Small intestine (tissue), 7 donors: ENCODE data around the gene SMIM1. TPM values are rescaled to one million over a fixed set of nuclear protein-coding genes. Genes with fewer than 3 reads are reported as not detected.

Source experiments
- DNase-seq, 2 donors: peaks; one replicate each; pipeline versions ENCODE4 v3.0.0 to v3.0.0-alpha.2; 2013
- FAIRE-seq: peaks from 2 replicates; lab custom pipeline; 2012; peaks lifted over from hg19 to GRCh38; lab: Jason Lieb, UNC
- H3K27ac ChIP-seq, 3 donors: one replicate each; pipeline ENCODE4 v1.5.1; 2013; ENCODE audit warnings: low read length in 2 of 3, mild to moderate bottlenecking in 2 of 3, control low read depth in 1 of 3, inconsistent platforms in 1 of 3, low read depth in 1 of 3, moderate library complexity in 1 of 3
- H3K27me3 ChIP-seq, 3 donors: one replicate each; pipeline ENCODE4 v1.6.1; 2013; ENCODE audit warnings: low read length in 3 of 3, inconsistent platforms in 1 of 3; ENCODE audit not compliant: control insufficient read depth in 3 of 3, insufficient read depth in 3 of 3
- H3K36me3 ChIP-seq, 3 donors: one replicate each; pipeline ENCODE4 v1.6.1; 2013; ENCODE audit warnings: low read length in 3 of 3, inconsistent platforms in 1 of 3, low read depth in 1 of 3, mild to moderate bottlenecking in 1 of 3, moderate library complexity in 1 of 3; ENCODE audit not compliant: control insufficient read depth in 3 of 3, insufficient read depth in 2 of 3
- H3K4me1 ChIP-seq, 3 donors: one replicate each; pipeline ENCODE4 v1.6.1; 2013; ENCODE audit warnings: low read length in 2 of 3, inconsistent platforms in 1 of 3, low read depth in 1 of 3, mild to moderate bottlenecking in 1 of 3, moderate library complexity in 1 of 3; ENCODE audit not compliant: control insufficient read depth in 3 of 3, insufficient read depth in 2 of 3
- H3K4me3 ChIP-seq, 3 donors: one replicate each; pipeline ENCODE4 v1.5.1; 2013; ENCODE audit warnings: low read length in 3 of 3, control low read depth in 1 of 3, inconsistent platforms in 1 of 3, low read depth in 1 of 3, mild to moderate bottlenecking in 1 of 3, moderate library complexity in 1 of 3
- H3K9me3 ChIP-seq, 2 donors: one replicate each; pipeline ENCODE4 v1.6.1; 2013; ENCODE audit warnings: low read depth in 1 of 2, low read length in 1 of 2; ENCODE audit not compliant: control insufficient read depth in 2 of 2, insufficient read depth in 1 of 2
- WGBS, 3 donors: extraction: QIAGEN DNeasy Blood & Tissue Kit; methylation state at CpG; one replicate each; pipeline ENCODE4 v1.1.7; 2013; 5-methylcytosine and 5-hydroxymethylcytosine counted together
- polyA plus RNA-seq, 4 donors: library from polyadenylated mRNA; stranded (reverse) in 3 of 4; unstranded in 1 of 4; fragments of 200-250 nt in 3 of 4; fragments of 120-200 nt in 1 of 4; gene quantifications; one replicate each; pipeline versions ENCODE4 v1.2.1 to v1.2.3, GENCODE V29; 2013
- donor health status: healthy with polysubstance abuse.
- donor health status: control.
- donor health status: control.
- donor health status: Bipolar disorder and iron deficiency.
- donor health status: healthy.

The SMIM1 gene
- polyA plus RNA-seq, 4 donors = 2.1 to 89.2 TPM; not detected in 2

DNA sequence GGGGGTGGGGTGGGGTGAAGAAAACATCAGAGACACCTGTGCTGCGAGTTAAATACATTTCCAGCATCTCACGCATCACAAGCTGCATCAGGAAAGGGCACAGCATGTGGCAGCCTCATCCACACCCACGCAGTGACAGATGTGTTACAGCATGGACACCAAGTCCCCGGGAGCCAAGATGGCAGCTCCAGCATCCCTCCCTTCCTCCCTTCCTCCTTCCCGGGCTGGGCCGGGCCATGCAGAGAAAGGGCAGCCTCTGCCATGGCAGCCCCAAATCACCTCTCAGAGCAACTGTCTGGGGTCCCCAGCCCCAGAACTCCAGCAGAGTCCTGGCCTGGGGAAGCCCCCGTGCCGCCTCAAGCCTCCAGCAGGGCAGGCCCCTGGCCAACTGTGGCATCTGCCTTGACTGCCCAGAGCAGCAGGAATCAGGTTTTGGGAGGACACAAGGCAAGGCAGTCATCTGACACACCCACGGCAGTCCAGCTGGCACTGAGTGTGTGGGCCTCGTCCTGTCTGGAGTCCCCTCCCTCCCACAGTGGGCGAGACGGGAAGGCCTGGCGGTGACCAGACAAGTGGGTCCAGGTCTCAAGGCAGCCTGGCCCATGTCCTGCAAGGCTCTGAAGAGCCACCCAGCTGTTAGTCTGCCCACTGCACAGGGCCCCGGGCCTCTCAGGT, 6.2 kb downstream of the SMIM1 start:
- H3K4me1 ChIP-seq = peaks cover 0 to 27% (median 4%) of the 10 kb centered on the region in 3 donors
- H3K27ac ChIP-seq = no peak overlapping the region
- H3K36me3 ChIP-seq = peaks cover 10 to 58% (median 15%) of the 10 kb centered on the region in 3 donors
- peaks cover 0 to 2% of the 10 kb centered on the region in 2 donors for H3K9me3 ChIP-seq
- WGBS, 3 donors = 80 to 81% (median 81%) methylated on average over 14 of the region's 14 CpGs
- H3K27me3 ChIP-seq = no peaks in the 10 kb centered on the region
- no peak for FAIRE-seq
- H3K4me3 ChIP-seq = no peak overlapping the region
- no peak for DNase-seq

DNA sequence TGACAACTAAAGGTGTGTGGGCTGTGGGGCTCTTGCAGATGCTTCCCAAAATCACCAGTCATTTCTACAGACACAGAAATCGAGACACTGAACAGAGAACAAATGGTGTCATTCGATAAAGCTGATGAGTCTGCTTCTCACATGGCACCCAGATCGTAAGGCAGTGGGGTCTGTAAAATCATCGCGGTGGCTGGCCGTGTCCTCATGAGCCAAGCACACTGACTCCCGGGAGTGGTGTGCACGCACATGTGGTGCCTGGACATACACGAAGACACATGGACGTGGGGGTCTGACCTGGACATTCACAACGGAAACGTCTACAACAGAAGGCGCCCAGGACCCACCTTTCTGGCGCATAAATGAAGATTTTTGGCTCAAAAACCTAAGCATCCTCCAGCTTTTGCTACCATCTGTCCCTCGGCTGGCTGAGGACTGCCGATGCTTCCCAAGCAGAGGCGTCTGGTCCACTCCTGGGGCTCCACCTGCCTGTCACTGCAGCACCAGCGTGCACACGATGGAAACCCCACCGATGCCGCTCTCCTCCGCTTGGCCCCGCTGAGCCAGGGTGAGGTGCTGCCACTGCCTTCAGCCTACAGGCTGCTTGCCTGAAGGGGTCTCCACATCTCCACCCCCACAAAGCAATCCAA, 6.8 kb downstream of the SMIM1 start:
- WGBS, 3 donors = 90 to 96% (median 94%) methylated on average over 23 of the region's 23 CpGs
- Histone ChIP-seq H3K27me3 (no peaks in the 10 kb centered on the region), H3K9me3 (peaks cover 0 to 2% of the 10 kb centered on the region in 2 donors), H3K4me3 (no peak overlapping the region), H3K27ac (no peak overlapping the region), H3K36me3 (peaks cover 10 to 65% (median 15%) of the 10 kb centered on the region in 3 donors), H3K4me1 (peaks cover 0 to 26% (median 4%) of the 10 kb centered on the region in 3 donors)
- DNase-seq = no peak
- FAIRE-seq = no peak

DNA sequence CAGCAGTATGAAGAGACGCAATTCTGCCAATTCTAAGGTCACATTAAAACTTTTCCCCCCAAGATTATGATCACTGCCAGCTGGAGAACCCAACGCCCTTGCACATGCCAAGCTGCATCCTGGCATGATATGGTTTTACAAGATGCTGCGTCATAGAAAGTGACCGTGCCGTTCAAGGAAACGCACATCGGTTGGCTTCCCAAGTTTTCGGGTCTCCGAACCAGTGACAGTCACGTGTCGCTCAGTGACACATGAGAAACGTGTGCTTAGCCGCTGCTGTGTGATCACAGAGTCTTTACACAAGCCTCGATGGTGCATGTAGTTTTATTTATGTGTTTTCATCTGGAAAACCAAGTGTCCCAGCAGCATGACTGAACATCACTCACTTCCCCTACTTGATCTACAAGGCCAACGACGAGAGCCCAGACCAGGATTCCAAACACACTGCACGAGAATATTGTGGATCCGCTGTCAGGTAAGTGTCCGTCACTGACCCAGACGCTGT, 7.4 kb downstream of the SMIM1 start:
- WGBS, 3 donors = 93 to 94% (median 93%) methylated on average over 20 of the region's 20 CpGs
- peaks cover 0 to 20% (median 4%) of the 10 kb centered on the region in 3 donors for H3K4me1 ChIP-seq
- no peak for DNase-seq
- no peak for FAIRE-seq
- no peak overlapping the region for H3K27ac ChIP-seq
- peaks cover 0 to 2% of the 10 kb centered on the region in 2 donors for H3K9me3 ChIP-seq
- H3K36me3 ChIP-seq = peaks cover 11 to 71% (median 17%) of the 10 kb centered on the region in 3 donors
- no peaks in the 10 kb centered on the region for H3K27me3 ChIP-seq
- no peak overlapping the region for H3K4me3 ChIP-seq

DNA sequence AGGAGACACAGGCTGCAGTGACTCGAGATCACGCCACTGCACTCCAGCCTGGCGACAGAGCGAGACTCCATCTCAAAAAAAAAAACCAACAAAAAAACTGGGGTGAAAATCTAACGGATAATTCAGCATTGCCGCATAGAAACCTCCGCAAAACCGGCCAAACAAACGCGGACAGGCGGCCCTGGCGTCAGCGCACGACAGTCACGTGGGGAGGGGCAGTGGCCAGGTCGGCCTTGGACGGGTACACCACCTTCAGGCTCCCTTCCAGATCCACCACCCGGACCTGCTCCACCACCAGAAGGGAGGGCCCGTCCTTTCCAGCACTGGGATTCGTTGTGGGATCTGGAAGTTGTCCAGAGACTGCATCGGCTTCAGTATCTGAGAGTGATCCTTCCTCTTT, 8.4 kb downstream of the SMIM1 start:
- WGBS, 3 donors = 90 to 92% (median 91%) methylated on average over 21 of the region's 21 CpGs
- FAIRE-seq = no peak
- no peaks in the 10 kb centered on the region for H3K27me3 ChIP-seq
- no peak for DNase-seq
- peaks cover 0 to 10% (median 0%) of the 10 kb centered on the region in 3 donors for H3K4me1 ChIP-seq
- no peak overlapping the region for H3K27ac ChIP-seq
- H3K4me3 ChIP-seq = no peak overlapping the region
- H3K9me3 ChIP-seq = peaks cover 0 to 2% of the 10 kb centered on the region in 2 donors
- H3K36me3 ChIP-seq = peaks cover 12 to 79% (median 17%) of the 10 kb centered on the region in 3 donors

DNA sequence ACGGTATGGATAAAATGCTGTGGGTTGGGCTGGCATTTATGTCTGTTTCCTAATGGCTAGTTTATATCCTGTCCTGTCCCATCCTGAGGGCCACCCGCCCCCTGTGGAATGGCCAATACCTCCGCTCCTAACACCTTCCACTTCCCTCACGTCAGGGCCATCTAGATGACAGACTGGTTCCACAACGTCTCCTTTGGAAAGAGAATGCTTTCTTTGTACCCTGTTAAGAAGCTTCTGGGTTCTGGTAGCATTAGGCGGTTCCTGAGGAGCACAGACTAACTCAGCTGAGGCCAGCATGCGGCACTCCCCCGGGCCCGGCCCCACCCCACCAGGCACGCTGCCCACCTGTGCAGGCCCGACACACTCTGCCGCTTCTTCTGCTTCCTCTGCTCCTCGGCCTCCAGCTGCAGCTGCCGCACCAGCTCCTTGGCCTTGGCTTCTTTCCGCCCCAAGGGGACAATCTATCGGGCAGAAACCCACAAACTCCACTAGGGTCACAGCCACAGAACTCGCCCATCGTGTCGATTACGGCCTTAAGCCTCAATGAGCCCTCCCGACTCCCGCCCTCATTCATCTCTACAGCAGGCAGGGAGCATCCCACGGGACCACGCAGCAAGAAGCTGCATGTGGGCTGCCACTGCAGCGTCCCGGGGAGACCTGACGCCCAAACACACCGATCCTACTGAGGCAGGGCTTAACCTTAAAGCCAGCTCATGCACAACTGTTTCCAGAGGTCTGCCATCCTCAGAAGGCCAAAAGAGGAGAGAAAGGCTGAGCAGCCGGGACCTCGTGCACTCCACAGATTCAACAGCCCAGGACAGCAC, 11.3 kb downstream of the SMIM1 start:
- FAIRE-seq = no peak
- DNase-seq = no peak
- Histone ChIP-seq H3K4me1 (no peaks in the 10 kb centered on the region), H3K4me3 (no peak overlapping the region), H3K27ac (no peak overlapping the region), H3K9me3 (peaks cover 0 to 2% of the 10 kb centered on the region in 2 donors), H3K36me3 (peaks cover 15 to 94% (median 17%) of the 10 kb centered on the region in 3 donors), H3K27me3 (no peaks in the 10 kb centered on the region)
- 94 to 95% (median 95%) methylated on average over 30 of the region's 30 CpGs for WGBS, 3 donors

DNA sequence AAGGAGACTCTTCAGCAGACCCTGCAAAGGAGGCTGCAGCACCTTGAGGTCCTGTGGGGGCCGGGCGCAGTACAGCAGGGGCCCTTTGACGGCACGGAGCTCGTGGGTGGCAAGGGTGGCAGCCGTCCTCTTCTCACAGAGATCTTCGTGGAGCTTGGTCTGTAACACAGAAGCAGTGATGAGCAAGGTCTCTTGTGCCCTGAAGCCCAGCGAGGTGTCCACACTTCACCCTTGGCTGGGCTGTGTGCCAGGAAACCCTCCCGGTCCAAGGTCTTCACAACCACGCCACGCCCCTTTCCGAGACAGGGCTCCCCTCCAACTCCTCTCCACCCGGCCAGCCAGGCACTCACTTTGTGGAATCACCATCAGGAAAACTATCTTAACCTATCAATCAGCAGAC, 12.5 kb downstream of the SMIM1 start:
- DNase-seq (peak; percentile 70 to 87), FAIRE-seq (no peak)
- Histone ChIP-seq H3K27ac (peak overlapping the region in 1 of 3 donors; percentile 6), H3K4me1 (no peaks in the 10 kb centered on the region), H3K4me3 (no peak overlapping the region), H3K9me3 (no peaks in the 10 kb centered on the region), H3K27me3 (no peaks in the 10 kb centered on the region), H3K36me3 (peaks cover 13 to 93% (median 17%) of the 10 kb centered on the region in 3 donors)
- WGBS, 3 donors = 36 to 74% (median 58%) methylated on average over 13 of the region's 13 CpGs

DNA sequence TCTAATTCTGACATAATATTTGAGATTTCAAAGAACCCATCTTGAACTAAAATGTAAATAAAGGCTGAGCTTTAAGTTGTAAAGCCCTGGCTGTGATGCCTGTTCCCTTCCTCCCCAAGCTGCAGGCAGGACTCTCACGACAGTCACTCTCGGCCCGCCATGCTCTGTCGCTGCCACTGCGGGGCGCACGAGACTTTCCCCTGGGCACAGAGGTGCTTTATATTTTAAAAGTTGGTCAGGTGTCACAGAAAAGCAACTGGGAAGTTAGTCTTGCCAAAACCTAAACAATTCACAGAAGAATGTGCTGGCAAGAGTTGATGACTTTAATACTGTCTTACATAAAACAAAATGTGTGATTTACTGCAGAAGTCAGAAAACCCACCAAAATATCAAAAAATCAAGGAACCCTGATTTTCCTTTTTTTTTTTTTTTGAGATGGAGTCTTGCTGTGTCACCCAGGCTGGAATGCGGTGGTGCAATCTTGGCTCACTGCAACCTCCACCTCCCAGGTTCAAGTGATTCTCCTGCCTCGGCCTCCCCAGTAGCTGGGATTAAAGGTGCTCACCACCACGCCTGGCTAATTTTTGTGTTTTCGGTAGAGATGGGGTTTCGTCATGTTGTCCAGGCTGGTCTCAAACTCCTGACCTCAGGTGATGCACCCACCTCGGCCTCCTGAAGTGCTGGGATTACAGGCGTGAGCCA, 13.1 kb downstream of the SMIM1 start:
- H3K27ac ChIP-seq = peak overlapping the region in 1 of 3 donors; percentile 6
- H3K36me3 ChIP-seq = peaks cover 11 to 94% (median 18%) of the 10 kb centered on the region in 3 donors
- no peak overlapping the region for H3K4me3 ChIP-seq
- DNase-seq (peak; percentile 54 to 63), FAIRE-seq (no peak)
- H3K27me3 ChIP-seq = no peaks in the 10 kb centered on the region
- H3K9me3 ChIP-seq = no peaks in the 10 kb centered on the region
- no peaks in the 10 kb centered on the region for H3K4me1 ChIP-seq
- WGBS, 3 donors = 62 to 76% (median 67%) methylated on average over 14 of the region's 14 CpGs
